Naive B cell (primary cell): Measurements from ENCODE around the gene CLRN3. TPM values are rescaled to one million over a fixed set of nuclear protein-coding genes. Genes with fewer than 3 reads are reported as not detected.

Source experiments
- ATAC-seq, 2 donors: fragments of 150-1000 bp; cut with Tn5 transposase; 2 replicates each; pipeline ENCODE4 v1.10.0; 2021; ENCODE audit warnings: low read depth in 2 of 2, mild to moderate bottlenecking in 2 of 2, moderate library complexity in 2 of 2
- DNase-seq: peaks from one replicate; pipeline ENCODE4 v3.0.0; 2022
- H3K27ac Mint-ChIP-seq, 6 donors: one replicate each; pipeline ENCODE4 v1.8.0; 2020 to 2022; ENCODE audit warnings: mild to moderate bottlenecking in 6 of 6, mixed read lengths in 6 of 6, moderate library complexity in 5 of 6, inconsistent platforms in 2 of 6
- H3K27me3 Mint-ChIP-seq, 3 donors: one replicate each; pipeline ENCODE4 v1.8.0; 2021 to 2022; ENCODE audit warnings: mixed read lengths in 3 of 3, mild to moderate bottlenecking in 1 of 3
- H3K36me3 Mint-ChIP-seq, 2 donors: one replicate each; pipeline ENCODE4 v1.8.0; 2020 to 2022; ENCODE audit warnings: mixed read lengths in 2 of 2, inconsistent platforms in 1 of 2, mild to moderate bottlenecking in 1 of 2
- H3K4me1 Mint-ChIP-seq, 3 donors: one replicate each; pipeline ENCODE4 v1.8.0; 2020 to 2022; ENCODE audit warnings: mixed read lengths in 3 of 3, inconsistent platforms in 1 of 3, mild to moderate bottlenecking in 1 of 3, moderate library complexity in 1 of 3
- H3K4me3 Mint-ChIP-seq, 8 donors: one replicate each; pipeline ENCODE4 v1.8.0; 2020 to 2022; ENCODE audit warnings: mild to moderate bottlenecking in 8 of 8, mixed read lengths in 8 of 8, moderate library complexity in 8 of 8, inconsistent platforms in 2 of 8
- H3K9me3 Mint-ChIP-seq, 7 donors: one replicate each; pipeline ENCODE4 v1.8.0; 2020 to 2022; ENCODE audit warnings: mixed read lengths in 7 of 7, mild to moderate bottlenecking in 5 of 7, inconsistent platforms in 2 of 7, moderate library complexity in 1 of 7
- polyA plus RNA-seq, 6 donors: library from polyadenylated mRNA; unstranded; fragments of 300-500 nt; fragmentation: Illumina TruSeq; gene quantifications; one replicate each; pipeline ENCODE4 v1.2.3, GENCODE V29; 2021; ENCODE audit warnings: low read depth in 6 of 6

CLRN3 gene
- polyA plus RNA-seq, 6 donors from 2014 or later, result not detected

DNA sequence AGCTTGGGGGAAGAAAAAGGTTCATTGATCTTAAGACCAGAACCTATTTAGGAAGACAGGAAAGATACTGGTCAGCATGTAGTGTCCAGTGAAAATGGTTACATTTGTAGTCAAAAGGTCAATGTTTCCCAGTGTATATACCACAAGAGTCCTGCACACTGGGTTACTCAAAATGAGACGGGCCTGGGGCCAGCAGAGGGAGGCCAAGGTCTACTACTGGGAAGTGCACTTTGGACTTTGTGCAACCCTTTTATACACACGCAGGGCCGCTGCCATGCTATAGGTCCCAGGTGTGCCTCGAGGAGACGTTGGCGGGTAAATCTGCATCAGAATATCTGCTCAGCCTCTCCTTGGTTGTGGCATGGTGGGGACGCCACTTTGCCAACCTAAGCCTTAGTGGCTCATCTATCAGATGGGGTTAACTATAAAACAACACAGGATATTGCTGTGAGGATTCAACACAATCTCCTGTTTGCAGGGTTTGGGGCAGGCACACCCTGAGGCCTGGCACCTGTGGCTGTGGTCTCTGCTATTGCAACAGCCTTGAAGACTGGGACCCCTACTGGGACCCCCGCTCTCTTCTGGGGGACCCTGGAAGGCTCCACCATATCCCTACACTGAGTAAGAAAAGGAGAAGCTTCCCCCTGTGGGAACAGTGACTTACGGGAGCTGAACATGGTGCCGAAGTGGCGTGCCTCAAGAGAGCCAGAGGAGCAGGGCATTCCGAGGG, 19.7 kb downstream of the CLRN3 start:
- peaks cover 0 to 7% (median 7%) of the 10 kb centered on the region in 3 donors for H3K4me1 Mint-ChIP-seq
- no peak overlapping the region for H3K27ac Mint-ChIP-seq
- ATAC-seq (no peak), DNase-seq (no peak)
- H3K4me3 Mint-ChIP-seq, result no peak overlapping the region
- H3K9me3 Mint-ChIP-seq, result peaks cover 3 to 24% (median 18%) of the 10 kb centered on the region in 7 donors
- peaks cover 3 to 9% (median 5%) of the 10 kb centered on the region in 3 donors for H3K27me3 Mint-ChIP-seq
- peaks cover 6 to 17% of the 10 kb centered on the region in 2 donors for H3K36me3 Mint-ChIP-seq

DNA sequence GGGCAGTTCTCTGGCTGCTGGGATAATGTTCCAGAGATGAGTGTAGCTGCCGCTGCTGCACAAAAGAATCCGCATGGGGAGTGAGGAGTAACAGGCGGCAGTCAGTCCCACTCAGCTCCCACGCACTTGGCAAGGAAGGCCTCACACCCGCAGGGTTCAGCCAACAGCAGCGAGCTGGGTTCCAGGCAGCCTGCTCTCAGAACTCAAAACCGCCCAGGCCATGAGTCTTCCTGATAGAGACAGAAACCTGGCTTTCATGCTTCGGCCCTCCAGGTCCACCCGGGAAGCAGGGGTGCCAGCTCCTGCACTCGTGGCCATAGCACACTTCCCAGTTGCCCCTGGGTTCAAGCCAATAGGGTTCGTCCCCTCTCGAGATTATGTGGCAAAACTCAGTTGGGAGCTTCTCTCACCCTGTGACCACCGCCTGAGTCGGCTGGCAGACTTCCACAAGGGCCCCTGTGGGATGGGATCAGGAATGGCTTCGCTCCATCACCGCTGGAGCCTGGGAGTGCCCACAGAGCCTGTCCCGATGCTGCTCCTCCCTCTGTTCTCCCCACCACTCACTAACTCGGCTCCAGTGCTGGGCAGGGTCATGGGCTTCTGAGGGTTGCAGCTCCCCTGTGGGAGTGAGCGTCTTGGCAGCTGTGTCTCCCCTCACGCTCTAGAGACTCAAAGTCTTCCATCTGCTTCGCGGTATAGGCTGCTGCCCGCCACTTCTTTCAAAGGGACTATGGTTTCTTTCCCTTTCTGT, 20.6 kb downstream of the CLRN3 start:
- H3K27ac Mint-ChIP-seq, result no peak overlapping the region
- peaks cover 3 to 10% (median 9%) of the 10 kb centered on the region in 3 donors for H3K27me3 Mint-ChIP-seq
- H3K4me3 Mint-ChIP-seq, result no peak overlapping the region
- peaks cover 7 to 17% of the 10 kb centered on the region in 2 donors for H3K36me3 Mint-ChIP-seq
- no peak for DNase-seq
- ATAC-seq, result no peak
- peaks cover 3 to 26% (median 18%) of the 10 kb centered on the region in 7 donors for H3K9me3 Mint-ChIP-seq
- H3K4me1 Mint-ChIP-seq, result peaks cover 0 to 7% (median 7%) of the 10 kb centered on the region in 3 donors

DNA sequence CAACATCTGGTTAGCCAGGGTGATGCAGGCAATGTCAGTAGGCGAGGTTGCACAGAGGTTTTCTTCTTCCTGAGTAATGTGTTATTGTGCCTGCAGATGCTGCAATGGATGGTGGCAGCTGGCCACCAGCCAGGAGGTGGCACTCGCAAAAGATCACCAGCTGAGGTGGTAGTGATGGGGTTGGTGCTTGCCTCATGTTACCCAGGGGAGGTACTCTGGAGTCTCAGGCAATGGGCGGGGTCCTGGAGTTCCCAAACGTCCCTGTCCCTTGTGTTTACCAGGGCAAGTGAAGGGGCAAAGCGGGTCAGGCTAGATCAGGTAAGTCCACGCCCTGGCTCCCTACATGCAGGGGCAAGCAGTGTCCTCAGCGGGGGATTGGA, 21.1 kb downstream of the CLRN3 start:
- H3K36me3 Mint-ChIP-seq, result peaks cover 7 to 17% of the 10 kb centered on the region in 2 donors
- ATAC-seq (no peak), DNase-seq (no peak)
- H3K9me3 Mint-ChIP-seq, result peaks cover 3 to 26% (median 18%) of the 10 kb centered on the region in 7 donors
- H3K27ac Mint-ChIP-seq, result no peak overlapping the region
- peaks cover 0 to 7% (median 7%) of the 10 kb centered on the region in 3 donors for H3K4me1 Mint-ChIP-seq
- peaks cover 8 to 15% (median 14%) of the 10 kb centered on the region in 3 donors for H3K27me3 Mint-ChIP-seq
- H3K4me3 Mint-ChIP-seq, result no peak overlapping the region

DNA sequence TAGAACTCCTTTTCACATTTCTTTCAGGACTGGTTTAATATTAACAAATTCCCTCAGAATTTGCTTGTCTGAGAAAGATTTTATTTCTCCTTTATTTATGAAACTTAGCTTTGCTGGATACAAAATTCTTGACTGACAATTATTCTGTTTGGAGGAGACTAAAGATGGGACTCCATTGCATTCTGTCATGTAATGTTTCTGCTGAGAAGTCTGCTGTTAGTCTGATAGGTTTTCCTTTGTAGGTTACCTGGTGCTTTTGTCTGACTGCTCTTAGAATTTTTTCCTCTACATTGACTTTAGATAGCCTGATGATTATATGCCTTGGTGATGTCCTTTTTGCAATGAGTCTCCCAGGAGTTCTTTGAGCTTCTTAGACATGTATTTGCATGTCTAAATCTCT, 23.4 kb downstream of the CLRN3 start:
- Mint-ChIP-seq H3K27me3 (peaks cover 16 to 29% (median 25%) of the 10 kb centered on the region in 3 donors), H3K4me3 (no peak overlapping the region), H3K27ac (no peak overlapping the region), H3K36me3 (peaks cover 7 to 17% of the 10 kb centered on the region in 2 donors), H3K4me1 (peaks cover 0 to 7% (median 7%) of the 10 kb centered on the region in 3 donors), H3K9me3 (peaks cover 4 to 27% (median 19%) of the 10 kb centered on the region in 7 donors)
- ATAC-seq, result no peak
- no peak for DNase-seq

DNA sequence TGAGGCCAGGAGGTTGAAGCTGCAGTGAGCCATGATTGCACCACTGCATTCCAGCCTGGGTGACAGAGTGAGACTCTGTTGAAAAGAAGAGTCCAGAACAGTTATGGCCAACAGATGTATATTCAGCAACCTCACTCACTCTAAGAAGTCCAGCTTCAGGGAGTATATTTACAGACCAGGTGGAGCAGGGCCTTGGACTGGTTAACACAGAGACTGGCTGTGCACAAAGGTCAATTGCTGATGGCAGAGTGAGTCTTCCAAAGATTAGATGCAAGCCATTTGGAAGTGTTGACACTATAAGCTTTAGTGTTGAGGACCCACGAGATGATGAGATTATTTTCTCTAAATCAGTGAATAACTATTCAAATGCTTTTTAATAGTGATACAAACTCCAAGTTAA, 24.9 kb downstream of the CLRN3 start:
- Mint-ChIP-seq H3K4me3 (peak overlapping the region in 1 of 8 donors; percentile 68), H3K27ac (no peak overlapping the region), H3K36me3 (peaks cover 15 to 30% of the 10 kb centered on the region in 2 donors), H3K9me3 (peaks cover 11 to 42% (median 31%) of the 10 kb centered on the region in 7 donors), H3K27me3 (peaks cover 16 to 29% (median 25%) of the 10 kb centered on the region in 3 donors), H3K4me1 (peaks cover 0 to 7% (median 5%) of the 10 kb centered on the region in 3 donors)
- ATAC-seq, result no peak
- no peak for DNase-seq

DNA sequence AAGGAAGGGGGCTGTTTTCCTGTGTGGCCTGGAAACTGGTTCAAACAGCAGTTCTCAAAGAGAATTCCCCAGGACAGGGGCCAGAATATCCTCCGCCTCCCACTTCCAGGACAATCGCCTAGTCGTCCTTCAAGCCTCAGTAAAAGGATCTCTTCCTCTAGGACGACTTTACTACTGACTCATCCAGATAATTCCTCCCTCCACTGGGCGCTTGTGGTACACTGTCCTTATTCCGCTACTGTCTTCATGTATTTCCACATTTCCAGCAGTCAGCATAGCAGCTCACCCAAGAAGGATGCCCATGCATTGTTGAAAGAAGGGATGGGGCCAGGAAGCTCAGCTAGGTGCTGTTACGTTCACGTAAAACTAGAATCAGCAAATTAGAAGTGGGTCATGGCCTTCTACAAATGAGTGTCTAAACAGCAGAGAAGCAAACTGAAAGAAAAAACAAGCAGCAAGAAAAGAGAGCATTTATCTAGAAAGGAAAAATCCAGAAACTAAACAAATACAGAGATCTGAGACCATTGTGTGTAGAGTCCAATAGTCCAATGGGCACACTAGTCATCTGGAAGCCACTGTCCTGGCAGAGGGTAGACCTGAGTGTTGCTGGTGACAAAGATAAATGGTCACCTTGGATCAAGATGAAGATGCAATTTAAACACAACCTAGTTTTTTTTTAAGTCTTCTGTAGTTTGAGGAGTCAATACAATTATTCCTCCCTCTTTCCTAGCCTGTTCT, 26.3 kb downstream of the CLRN3 start:
- H3K36me3 Mint-ChIP-seq, result peaks cover 15 to 30% of the 10 kb centered on the region in 2 donors
- H3K27me3 Mint-ChIP-seq, result peaks cover 12 to 25% (median 25%) of the 10 kb centered on the region in 3 donors
- H3K27ac Mint-ChIP-seq, result no peak overlapping the region
- no peak overlapping the region for H3K4me3 Mint-ChIP-seq
- peaks cover 11 to 47% (median 32%) of the 10 kb centered on the region in 7 donors for H3K9me3 Mint-ChIP-seq
- no peak for ATAC-seq
- H3K4me1 Mint-ChIP-seq, result peaks cover 0 to 7% (median 5%) of the 10 kb centered on the region in 3 donors
- no peak for DNase-seq

DNA sequence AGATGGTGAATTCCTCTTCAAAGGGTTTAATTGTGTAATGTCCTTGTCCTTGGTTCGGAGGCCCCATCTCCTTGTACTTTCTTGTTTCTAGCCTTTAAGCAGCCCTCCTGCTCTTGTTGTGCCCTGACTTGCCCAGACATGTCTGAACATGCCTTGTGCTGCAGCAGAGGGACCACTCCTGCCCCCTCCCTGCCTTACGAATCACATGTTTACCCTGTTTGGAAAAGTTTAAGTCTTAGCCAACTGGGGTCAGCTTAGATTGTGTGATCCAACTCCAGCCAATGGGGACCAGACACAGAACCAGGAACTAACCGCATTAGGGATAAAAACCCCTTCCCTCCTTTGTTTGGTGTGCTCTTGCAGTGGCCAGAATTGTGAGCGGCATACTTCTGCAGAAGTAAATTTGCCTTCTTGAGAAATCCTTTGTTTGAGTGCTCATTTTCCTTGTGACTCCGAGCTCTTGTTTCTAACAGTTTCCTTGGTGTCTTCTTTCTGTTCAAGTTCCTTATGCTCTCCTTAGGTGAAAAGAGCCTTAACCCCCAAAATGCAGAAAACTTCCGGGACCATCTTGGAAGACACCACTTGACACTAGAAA, 29.4 kb downstream of the CLRN3 start:
- ATAC-seq, result no peak
- DNase-seq, result no peak
- Mint-ChIP-seq H3K9me3 (peaks cover 12 to 28% (median 20%) of the 10 kb centered on the region in 7 donors), H3K36me3 (peaks cover 12 to 20% of the 10 kb centered on the region in 2 donors), H3K4me1 (no peaks in the 10 kb centered on the region), H3K4me3 (peak overlapping the region in 1 of 8 donors; percentile 56), H3K27ac (peak overlapping the region in 3 of 6 donors; percentile 3 to 52 (median 44)), H3K27me3 (peaks cover 12 to 21% (median 19%) of the 10 kb centered on the region in 3 donors)

DNA sequence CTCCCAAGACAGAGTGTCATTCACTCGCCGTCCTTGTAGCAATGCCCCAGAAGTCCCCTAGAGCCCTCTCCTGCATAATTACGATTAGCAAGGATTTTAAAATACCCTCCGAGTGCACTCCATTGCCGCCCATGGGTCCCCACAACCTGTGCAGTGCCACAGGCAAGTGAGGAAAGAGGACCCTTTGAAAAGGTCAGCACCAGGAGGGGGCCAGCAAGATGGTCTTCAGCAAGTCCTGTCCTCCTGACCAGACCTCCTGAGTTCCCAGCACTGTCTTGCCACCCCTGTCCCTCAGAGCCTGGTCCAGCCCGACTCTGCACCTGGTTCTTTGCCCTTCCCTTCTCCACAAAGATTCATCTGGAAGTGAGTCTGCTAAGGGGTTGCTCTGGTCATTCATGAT, 32.1 kb downstream of the CLRN3 start:
- Mint-ChIP-seq H3K27me3 (peaks cover 4 to 7% (median 5%) of the 10 kb centered on the region in 3 donors), H3K27ac (peak overlapping the region in 1 of 6 donors; percentile 52), H3K36me3 (peaks cover 8 to 20% of the 10 kb centered on the region in 2 donors), H3K4me1 (peaks cover 4 to 10% (median 5%) of the 10 kb centered on the region in 3 donors), H3K9me3 (peaks cover 12 to 23% (median 17%) of the 10 kb centered on the region in 7 donors), H3K4me3 (peak overlapping the region in 1 of 8 donors; percentile 41)
- ATAC-seq (no peak), DNase-seq (no peak)

DNA sequence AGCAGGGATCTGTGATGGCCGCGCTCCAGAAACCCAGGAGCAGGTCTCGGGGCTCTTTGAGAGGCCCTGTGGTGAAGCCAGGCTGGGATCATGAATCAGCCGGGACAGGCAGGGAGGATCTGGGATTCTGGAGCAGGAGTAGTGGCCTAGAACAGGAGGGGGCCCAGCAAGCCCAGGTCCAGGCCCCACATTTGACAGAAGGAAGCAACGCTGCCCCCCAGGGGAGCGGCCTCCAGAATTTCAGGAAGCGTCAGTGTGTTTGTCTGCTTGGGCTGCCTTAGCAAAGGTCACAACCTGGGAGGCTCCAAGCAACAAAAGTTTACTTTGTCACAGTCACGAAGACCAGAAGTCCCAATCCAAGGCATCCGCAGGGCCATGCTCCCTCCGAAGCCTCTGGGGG, 36.8 kb downstream of the CLRN3 start:
- peaks cover 32 to 50% (median 45%) of the 10 kb centered on the region in 3 donors for H3K4me1 Mint-ChIP-seq
- ATAC-seq, result no peak
- H3K27ac Mint-ChIP-seq, result peak overlapping the region in 5 of 6 donors; percentile 14 to 95 (median 47)
- peaks cover 0 to 5% (median 0%) of the 10 kb centered on the region in 7 donors for H3K9me3 Mint-ChIP-seq
- H3K27me3 Mint-ChIP-seq, result no peaks in the 10 kb centered on the region
- no peak overlapping the region for H3K4me3 Mint-ChIP-seq
- peaks cover 0 to 7% of the 10 kb centered on the region in 2 donors for H3K36me3 Mint-ChIP-seq
- no peak for DNase-seq

DNA sequence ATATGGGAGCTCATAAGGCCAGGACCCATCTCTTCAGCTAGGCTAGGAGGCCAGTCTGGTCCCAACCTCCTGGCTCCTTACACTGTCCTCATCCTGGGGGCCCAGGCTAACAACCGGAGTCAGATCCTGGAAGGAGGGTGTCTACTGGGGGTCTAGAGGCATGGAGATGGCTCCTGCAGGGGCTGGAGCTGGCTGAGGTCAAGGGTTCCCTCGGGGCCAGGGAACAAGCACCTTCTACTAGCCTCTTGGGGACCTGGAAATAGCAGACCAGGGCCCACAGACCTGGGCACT, 37.2 kb downstream of the CLRN3 start:
- H3K4me3 Mint-ChIP-seq, result peak overlapping the region in 6 of 8 donors; percentile 77 to 92 (median 88)
- ATAC-seq, result no peak
- peak overlapping the region; percentile 9 to 98 (median 94) for H3K27ac Mint-ChIP-seq
- peaks cover 37 to 50% (median 45%) of the 10 kb centered on the region in 3 donors for H3K4me1 Mint-ChIP-seq
- DNase-seq, result no peak
- peaks cover 0 to 5% (median 0%) of the 10 kb centered on the region in 7 donors for H3K9me3 Mint-ChIP-seq
- H3K36me3 Mint-ChIP-seq, result peaks cover 0 to 7% of the 10 kb centered on the region in 2 donors
- no peaks in the 10 kb centered on the region for H3K27me3 Mint-ChIP-seq

DNA sequence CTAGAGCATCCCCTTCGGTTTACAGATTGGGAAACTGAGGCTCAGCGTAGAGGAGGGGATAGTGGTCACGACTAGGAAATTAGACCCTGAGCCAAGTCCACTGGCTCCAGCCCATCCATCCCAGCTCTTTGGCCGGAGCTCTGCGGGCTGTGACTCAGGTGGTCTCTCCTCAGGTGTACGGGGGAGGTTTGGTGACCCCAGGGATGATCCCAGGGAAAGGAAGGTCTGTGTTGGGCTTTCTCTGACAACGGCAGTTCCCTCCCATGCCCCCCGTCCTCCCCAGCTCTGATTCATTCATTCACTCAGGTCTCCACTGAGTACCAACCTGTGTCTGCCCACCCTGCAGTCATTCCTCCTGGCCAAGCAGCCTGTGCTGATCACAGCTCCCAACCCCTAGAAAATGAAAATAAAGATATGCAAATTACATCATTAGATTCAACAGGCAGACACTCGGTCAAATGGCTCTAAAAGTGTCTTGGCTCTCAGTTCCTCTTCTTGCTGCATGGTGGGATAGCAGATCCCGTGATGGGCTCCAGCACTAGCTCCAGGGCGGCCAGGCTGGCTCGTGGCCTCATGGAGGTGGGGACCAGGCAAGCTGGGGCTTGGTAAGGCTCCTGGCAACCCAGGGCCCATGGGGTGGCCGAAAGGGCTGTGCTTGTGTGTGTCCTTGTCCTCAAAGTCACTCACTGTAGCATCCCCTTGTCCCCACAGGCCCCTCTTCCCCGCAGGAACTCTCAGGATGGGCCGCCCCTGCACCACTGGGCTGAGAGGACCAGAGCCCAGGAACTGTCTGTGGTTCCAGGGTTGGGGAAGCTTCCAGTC, 37.8 kb downstream of the CLRN3 start:
- Mint-ChIP-seq H3K27ac (peak overlapping the region; percentile 93 to 98 (median 94)), H3K36me3 (peaks cover 0 to 7% of the 10 kb centered on the region in 2 donors), H3K4me3 (peak overlapping the region; percentile 40 to 92 (median 88)), H3K27me3 (no peaks in the 10 kb centered on the region), H3K9me3 (peaks cover 0 to 4% (median 0%) of the 10 kb centered on the region in 7 donors), H3K4me1 (peaks cover 39 to 50% (median 45%) of the 10 kb centered on the region in 3 donors)
- DNase-seq, result peak; percentile 74
- peak; percentile 72 to 80 for ATAC-seq
